Upper lobe of left lung (tissue), 6 donors: Measurements from ENCODE around the gene TOMM40. TPM values are rescaled to one million over a fixed set of nuclear protein-coding genes. Genes with fewer than 3 reads are reported as not detected.
A peak's percentile ranks its signal among the peaks of the same experiment; 100 is the strongest.
"Not testable (repeated sequence)": the region's sequence is repeated elsewhere in the genome, so short reads cannot be mapped to it uniquely, and the experiment has no call there.

ENCODE experiments used
- ATAC-seq, 2 donors: fragments of 200-7000 bp; cut with Tn5 transposase; one replicate each; pipeline ENCODE4 v1.9.1; 2022; ENCODE audit warnings: mild to moderate bottlenecking in 2 of 2, moderate library complexity in 2 of 2; ENCODE audit not compliant: low FRiP score in 2 of 2
- DNase-seq, 2 donors: peaks; one replicate each; pipeline ENCODE4 v3.0.0-alpha.2; 2019 to 2020
- H3K27ac ChIP-seq, 4 donors: fragments of 200-600 bp; sonication (generic); one replicate each; pipeline ENCODE4 v1.5.1; 2016 to 2019
- H3K27me3 ChIP-seq, 4 donors: fragments of 200-600 bp; sonication (generic); one replicate each; pipeline ENCODE4 v1.5.1; 2017 to 2019
- H3K36me3 ChIP-seq, 4 donors: fragments of 200-600 bp; sonication (generic); one replicate each; pipeline ENCODE4 v1.5.1; 2016 to 2019
- H3K4me1 ChIP-seq, 4 donors: fragments of 200-600 bp; sonication (generic); one replicate each; pipeline ENCODE4 v1.5.1; 2018 to 2019
- H3K4me3 ChIP-seq, 4 donors: fragments of 200-600 bp; sonication (generic); one replicate each; pipeline ENCODE4 v1.5.1; 2017 to 2019; ENCODE audit warnings: mild to moderate bottlenecking in 2 of 4, moderate library complexity in 1 of 4
- H3K9me3 ChIP-seq, 4 donors: fragments of 200-600 bp; sonication (generic); one replicate each; pipeline ENCODE4 v1.5.1; 2018 to 2019
- CTCF ChIP-seq, 6 experiments: fragments of 450-650 bp in 4 of 6; fragments of 200-600 bp in 2 of 6; sonication (generic) in 2 of 6; IDR thresholded peaks; one replicate each; pipeline ENCODE4 v1.5.1; 2016 to 2019; ENCODE audit warnings: antibody characterized with exemption in 6 of 6
- EP300 ChIP-seq, 4 donors: sonication (generic); formaldehyde crosslinking; IDR thresholded peaks; one replicate each; pipeline ENCODE4 v1.5.1; 2017; ENCODE audit warnings: antibody characterized with exemption in 4 of 4, control low read depth in 2 of 4
- POLR2A ChIP-seq, 4 donors: fragments of 450-650 bp; IDR thresholded peaks; one replicate each; pipeline ENCODE4 v1.5.1; 2016 to 2017; ENCODE audit warnings: antibody characterized with exemption in 4 of 4, mild to moderate bottlenecking in 2 of 4
- POLR2AphosphoS5 ChIP-seq, 2 donors: sonication (generic); formaldehyde crosslinking; IDR thresholded peaks; one replicate each; pipeline ENCODE4 v1.5.1; 2017; ENCODE audit warnings: antibody characterized with exemption in 2 of 2
- WGBS, 2 donors: methylation state at CpG; one replicate each; pipeline ENCODE4 v1.1.5; 2017 to 2018; 5-methylcytosine and 5-hydroxymethylcytosine counted together
- total RNA-seq, 6 donors: library from RNA; depleted of rRNA in 4 of 6; stranded (reverse); fragments of >200 nt in 4 of 6; gene quantifications; one replicate each; pipeline versions ENCODE4 v1.1.0 to v1.2.1, GENCODE V29; 2016 to 2021
- donor health status: DM: no; HTN: no; CAD: no; lungs with moderate emphysema.
- donor health status: DM: no; HTN: yes; CAD: no; lungs with severe emphysema.

TOMM40 gene
- total RNA-seq, 6 donors from 2014 or later = 26.6 to 88.3 (median 58.1) TPM

GRCh38 chr19:44914433-44915206, 23.6 kb downstream of the TOMM40 start, which contains the start of gene APOC1:
Gene APOC1, plus strand, starts transcription at chr19:44914608. Its CDS starts 284 bp downstream, at chr19:44914892.
- DNase-seq = peak in 1 of 2 donors; percentile 89
- H3K4me3 ChIP-seq = peak within 1 kb of the TSS in 3 of 4 donors; percentile 45 to 58 (median 55)
- H3K27me3 ChIP-seq, H3K9me3 ChIP-seq, H3K36me3 ChIP-seq: not testable (repeated sequence)
- WGBS, 2 donors = 6 to 7% methylated on average over 25 to 28 of the region's 28 CpGs
- ATAC-seq = peak; percentile 89 to 94
- peak in 1 of 4 donors; percentile 43 for TF ChIP-seq POLR2A (IDR thresholded peaks at IDR 0.05)
- H3K4me1 ChIP-seq = peaks cover 2 to 20% (median 20%) of the 10 kb centered on the region in 4 donors
- H3K27ac ChIP-seq = peak within 1 kb of the TSS; percentile 48 to 81 (median 66)

- Histone ChIP-seq H3K27ac (peak overlapping the region in 3 of 4 donors; percentile 30 to 80 (median 57)), H3K9me3 (no peaks in the 10 kb centered on the region), H3K4me3 (no peak overlapping the region), H3K36me3 (no peaks in the 10 kb centered on the region), H3K27me3 (no peaks in the 10 kb centered on the region), H3K4me1 (peaks cover 12 to 36% (median 27%) of the 10 kb centered on the region in 4 donors)
- DNase-seq (no peak), ATAC-seq (no peak)
- TF ChIP-seq EP300 (IDR thresholded peaks at IDR 0.05) (no peak), CTCF (IDR thresholded peaks at IDR 0.05) (no peak), POLR2A (IDR thresholded peaks at IDR 0.05) (no peak)
- WGBS, 2 donors = 60 to 66% methylated on average over 8 of the region's 8 CpGs
Measured at GRCh38 chr19:44924243-44924725, 33.2 kb downstream of the TOMM40 start.

GRCh38 chr19:44925114-44925891, 34.2 kb downstream of the TOMM40 start:
- Histone ChIP-seq H3K36me3 (no peaks in the 10 kb centered on the region), H3K4me3 (no peak overlapping the region), H3K27ac (peak overlapping the region in 2 of 4 donors; percentile 57 to 80), H3K27me3 (no peaks in the 10 kb centered on the region), H3K9me3 (no peaks in the 10 kb centered on the region), H3K4me1 (peaks cover 12 to 36% (median 27%) of the 10 kb centered on the region in 4 donors)
- ATAC-seq (peak; percentile 65 to 69), DNase-seq (peak in 1 of 2 donors; percentile 83)
- WGBS, 2 donors = 26 to 43% methylated on average over 8 of the region's 8 CpGs
- TF ChIP-seq EP300 (IDR thresholded peaks at IDR 0.05) (no peak), CTCF (IDR thresholded peaks at IDR 0.05) (no peak), POLR2AphosphoS5 (IDR thresholded peaks at IDR 0.05) (peak; percentile 58 to 62), POLR2A (IDR thresholded peaks at IDR 0.05) (peak in 1 of 4 donors; percentile 31)

- H3K4me1 ChIP-seq = peaks cover 12 to 36% (median 27%) of the 10 kb centered on the region in 4 donors
- H3K4me3 ChIP-seq = peak overlapping the region in 2 of 4 donors; percentile 18 to 40
- peak in 1 of 2 donors; percentile 7 for ATAC-seq
- DNase-seq, H3K36me3 ChIP-seq, H3K27me3 ChIP-seq, H3K9me3 ChIP-seq: not testable (repeated sequence)
- H3K27ac ChIP-seq = peak overlapping the region in 2 of 4 donors; percentile 8 to 52
- 34 to 48% methylated on average over 14 to 18 of the region's 19 CpGs for WGBS, 2 donors
Measured at GRCh38 chr19:44926245-44927077, 35.4 kb downstream of the TOMM40 start.

GRCh38 chr19:44927746-44928145, 36.7 kb downstream of the TOMM40 start:
- Histone ChIP-seq H3K27me3 (no peaks in the 10 kb centered on the region), H3K9me3 (no peaks in the 10 kb centered on the region), H3K27ac (peak overlapping the region in 1 of 4 donors; percentile 68), H3K4me1 (peaks cover 12 to 36% (median 27%) of the 10 kb centered on the region in 4 donors), H3K36me3 (no peaks in the 10 kb centered on the region), H3K4me3 (no peak overlapping the region)
- no peak for ATAC-seq
- DNase-seq = no peak
- WGBS, 2 donors = 41 to 48% methylated on average over 5 of the region's 5 CpGs
- TF ChIP-seq POLR2AphosphoS5 (IDR thresholded peaks at IDR 0.05) (no peak), POLR2A (IDR thresholded peaks at IDR 0.05) (no peak), EP300 (IDR thresholded peaks at IDR 0.05) (no peak)
